Stimulated activated naive CD4-positive, alpha-beta T cell treated with Interleukin-2 at 50 U/mL for 16 hours (primary cell): ENCODE results near the gene PARD3B.

Experiments
- DNase-seq: peaks from one replicate; lab custom pipeline; 2025; lab: John Stamatoyannopoulos, UW

Gene PARD3B

DNA sequence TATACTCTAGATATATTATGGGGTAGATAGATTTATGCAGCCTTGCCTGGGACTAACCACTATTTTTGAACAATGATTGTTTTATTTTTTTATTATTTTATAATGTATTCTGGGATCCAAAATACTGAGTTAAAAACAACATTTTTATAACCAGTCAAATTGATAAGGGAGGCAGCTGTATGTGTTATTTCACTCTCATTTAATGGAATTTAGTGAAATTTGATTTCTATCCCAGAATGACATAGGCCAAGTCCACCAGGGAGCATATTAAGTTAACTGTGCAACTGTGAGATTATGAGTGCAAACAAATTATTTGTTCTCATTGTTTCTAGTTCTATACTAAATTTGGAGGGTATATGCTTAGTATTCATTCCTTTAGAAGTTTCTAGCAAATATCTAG, 583.5 kb downstream of the PARD3B start:
- DNase-seq = no peak

DNA sequence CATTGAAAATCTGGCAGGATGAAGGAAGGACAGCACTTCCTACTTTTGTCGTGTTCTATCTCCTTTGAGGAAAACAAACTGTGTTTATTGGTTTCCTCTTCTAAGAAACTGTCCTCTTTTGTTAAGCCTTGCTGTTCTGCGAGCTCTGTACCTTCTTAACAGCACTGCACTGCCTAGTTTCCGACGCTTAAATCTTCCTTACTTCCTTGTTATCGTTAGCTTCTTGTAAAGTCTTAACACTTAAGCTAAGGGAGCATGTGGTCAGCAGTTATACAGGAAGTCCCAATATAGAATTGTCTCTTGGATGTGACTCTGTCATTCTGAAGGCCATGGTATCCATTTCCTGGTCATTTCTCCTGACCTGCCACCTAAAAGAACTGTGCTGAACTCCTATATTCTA, 584.3 kb downstream of the PARD3B start:
- DNase-seq = no peak

DNA sequence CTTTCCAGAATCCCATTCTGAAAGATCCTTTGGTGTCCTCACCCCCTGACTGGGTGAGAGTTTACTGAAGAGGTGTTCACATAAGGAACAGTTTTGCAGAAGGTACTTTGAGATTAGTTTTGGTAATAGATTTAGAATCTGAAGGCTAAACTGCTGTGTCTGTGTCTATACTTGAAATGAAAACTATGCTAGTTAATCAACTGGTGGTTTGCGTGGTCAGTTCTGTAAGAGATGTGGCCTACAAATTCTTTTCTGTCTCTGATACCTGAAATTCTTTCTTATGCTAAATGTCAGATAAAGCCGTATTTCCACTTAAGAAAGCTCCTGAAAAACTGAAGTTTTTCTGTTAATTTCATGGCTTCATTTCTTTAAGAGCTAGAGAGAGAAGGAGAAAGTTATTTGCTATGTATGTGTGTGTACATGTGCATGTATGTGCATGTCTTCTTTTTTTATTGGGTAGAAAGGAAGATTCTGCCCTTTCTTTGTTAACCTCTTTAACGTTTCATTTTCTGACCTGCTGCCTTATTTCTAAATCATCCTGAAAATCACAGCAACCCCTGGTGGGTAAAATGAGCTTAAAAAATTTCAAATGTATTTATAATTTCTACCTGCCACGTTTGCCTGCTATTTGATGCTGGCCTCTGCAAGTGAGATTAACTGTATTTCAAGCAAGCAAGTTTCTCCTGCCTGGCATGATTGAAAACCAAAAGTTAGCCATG, 585.0 kb downstream of the PARD3B start:
- no peak for DNase-seq

DNA sequence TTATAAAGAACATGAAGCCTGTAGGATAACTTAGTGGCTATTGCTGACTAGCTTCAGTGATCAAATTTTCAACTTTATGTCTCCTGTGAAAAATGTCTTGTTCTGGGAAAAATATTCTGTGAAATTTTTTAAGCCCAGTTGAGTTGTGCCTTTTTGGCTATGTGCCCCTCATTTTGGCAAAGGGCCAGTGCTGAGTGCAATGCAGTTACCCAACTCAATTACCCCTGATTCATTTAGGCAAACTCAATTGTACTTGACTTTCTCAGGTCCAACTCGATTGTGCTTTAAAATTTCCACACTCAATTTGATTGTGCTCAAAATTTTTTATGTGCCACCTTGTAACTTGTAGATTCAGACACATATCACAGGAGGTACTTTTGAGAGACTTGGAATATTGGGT, 588.3 kb downstream of the PARD3B start:
- DNase-seq = no peak

DNA sequence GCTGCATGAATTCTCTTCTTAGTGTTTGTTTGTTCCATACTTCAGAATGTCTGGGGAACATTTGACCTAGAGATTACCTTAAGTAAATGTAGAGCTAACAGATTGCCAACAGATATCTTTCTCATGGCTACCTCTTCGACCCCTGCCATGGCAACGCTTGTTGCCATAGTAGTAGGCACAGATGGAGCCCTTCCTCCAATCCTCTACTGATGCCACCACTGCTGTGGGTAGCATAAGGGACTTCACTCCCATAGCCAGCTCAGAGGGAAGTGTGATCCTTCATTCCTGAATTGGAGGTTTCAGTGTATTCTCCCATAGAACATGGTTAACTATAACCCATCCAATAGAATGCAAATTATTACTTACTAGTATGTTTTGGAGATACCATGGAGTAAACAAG, 593.5 kb downstream of the PARD3B start:
- DNase-seq = no peak

DNA sequence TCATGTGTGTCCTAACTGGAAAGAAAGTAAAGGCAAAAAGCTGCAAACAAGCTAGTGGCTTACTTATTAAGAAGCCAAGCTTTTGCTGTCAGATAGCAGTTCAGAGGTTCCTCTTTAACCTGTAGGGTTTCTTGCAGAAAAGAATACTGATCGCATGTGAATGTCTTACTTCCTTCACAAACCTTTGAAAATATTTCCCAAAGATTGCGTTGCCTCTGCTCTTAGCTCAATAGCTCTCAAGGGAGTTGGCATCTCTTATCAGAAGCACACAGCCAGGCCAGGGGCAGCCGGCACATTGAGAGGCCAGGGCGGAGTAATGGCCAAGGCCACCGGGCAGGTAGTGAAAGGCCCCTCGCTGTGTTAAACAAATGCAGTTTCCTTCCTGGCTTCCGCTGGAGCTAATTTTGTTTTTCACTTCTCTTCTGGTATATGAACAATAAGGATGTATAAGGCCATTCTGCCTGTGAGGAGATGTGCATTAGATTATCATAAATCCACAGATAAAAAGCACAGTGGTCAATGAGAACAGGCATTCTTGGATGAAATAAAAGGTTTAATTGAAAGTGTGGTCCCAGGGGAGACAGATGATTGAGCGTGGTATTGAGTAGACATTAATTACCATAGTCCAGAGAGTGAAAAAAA, 594.7 kb downstream of the PARD3B start:
- DNase-seq = no peak

DNA sequence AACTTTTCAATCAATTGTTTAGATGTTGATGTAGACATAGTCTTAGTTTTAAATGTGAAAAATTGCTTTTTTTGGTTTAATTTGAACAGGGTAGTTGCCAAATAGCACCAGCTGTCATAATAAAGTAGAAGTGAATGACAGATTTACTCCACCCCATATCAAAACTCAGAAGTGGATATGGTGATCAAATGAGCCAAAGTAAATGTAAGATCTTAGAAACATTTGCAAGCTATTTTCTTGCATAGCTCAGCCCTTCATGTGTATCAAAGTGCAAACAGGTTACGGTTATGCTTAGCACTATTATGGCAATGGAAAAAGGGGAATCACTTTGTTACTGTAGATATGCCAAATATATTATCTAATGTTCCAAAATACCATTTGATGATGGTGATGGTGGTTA, 596.1 kb downstream of the PARD3B start:
- no peak for DNase-seq

DNA sequence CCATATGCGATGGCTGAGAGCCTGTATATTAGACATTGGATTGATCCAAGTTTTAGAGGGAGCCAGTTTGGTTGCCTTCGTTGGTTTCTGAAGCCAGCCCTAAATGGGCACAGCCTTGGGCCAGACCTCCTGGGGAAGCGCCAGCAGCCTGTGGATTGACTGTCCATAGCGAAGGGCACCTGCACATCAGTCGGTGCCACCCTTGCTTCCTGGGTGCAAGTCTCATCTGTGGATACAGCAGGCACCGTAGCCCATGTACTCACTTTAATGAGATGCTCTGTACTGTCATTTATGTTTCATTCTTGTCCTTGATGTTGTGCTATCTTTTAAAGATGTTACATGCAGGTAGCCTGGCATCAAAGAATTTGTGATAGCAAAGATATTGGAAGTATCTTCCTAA, 600.6 kb downstream of the PARD3B start:
- no peak for DNase-seq

DNA sequence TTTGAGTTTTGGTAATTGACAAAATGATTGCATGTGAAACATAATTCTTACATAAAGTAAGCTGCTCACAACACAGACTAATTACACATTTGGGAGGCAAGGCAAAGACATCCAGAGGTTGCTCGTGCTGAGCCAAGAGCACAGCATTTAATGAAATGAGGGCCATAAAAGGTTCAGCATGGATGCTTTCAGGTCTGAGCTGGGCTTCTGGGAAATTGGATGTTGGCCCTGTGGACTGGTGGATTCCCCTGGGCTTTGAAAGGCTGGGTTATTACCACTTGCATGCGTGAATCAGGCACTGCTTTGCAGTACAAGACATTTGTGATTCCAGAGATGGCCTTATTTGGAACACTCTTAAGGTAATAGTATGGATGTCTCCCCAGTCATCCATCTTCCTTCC, 603.5 kb downstream of the PARD3B start:
- no peak for DNase-seq

DNA sequence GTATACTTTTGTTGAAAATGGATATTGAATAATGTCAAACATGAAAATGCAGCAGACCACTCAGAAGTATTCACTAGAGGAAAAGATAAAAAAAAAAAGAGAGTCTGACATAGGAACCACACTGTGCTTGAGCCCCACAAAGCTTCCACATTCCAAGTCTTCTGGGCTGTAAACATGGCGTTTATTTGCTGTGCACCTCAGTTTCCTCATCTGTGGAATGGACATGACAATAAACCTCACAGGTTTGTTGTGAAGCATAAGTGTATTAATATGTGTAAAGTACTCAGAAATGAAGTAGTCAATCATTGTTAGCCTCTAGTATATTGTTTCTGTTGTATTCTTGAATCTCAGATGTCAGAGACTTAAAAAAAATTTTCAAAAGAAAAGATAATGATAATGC, 611.2 kb downstream of the PARD3B start:
- no peak for DNase-seq

DNA sequence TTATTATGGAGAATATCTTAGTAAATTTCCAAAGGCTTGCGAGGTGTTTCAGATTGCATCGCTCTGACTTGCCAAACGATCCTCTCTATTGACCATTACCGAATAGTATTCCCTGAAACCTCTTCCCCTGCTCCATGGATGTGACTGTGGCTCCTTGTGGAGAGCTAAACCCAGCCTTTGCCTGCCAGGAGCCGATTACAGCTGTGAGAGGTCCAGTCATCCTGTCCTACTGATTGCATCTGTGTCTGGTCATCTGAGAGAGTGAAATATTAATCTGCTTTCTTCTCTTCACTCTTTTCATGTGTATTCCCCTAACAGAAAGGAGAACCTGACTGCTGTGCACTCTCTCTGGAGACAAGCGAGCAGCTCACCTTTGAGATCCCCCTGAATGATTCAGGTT, 613.1 kb downstream of the PARD3B start:
- DNase-seq = no peak

DNA sequence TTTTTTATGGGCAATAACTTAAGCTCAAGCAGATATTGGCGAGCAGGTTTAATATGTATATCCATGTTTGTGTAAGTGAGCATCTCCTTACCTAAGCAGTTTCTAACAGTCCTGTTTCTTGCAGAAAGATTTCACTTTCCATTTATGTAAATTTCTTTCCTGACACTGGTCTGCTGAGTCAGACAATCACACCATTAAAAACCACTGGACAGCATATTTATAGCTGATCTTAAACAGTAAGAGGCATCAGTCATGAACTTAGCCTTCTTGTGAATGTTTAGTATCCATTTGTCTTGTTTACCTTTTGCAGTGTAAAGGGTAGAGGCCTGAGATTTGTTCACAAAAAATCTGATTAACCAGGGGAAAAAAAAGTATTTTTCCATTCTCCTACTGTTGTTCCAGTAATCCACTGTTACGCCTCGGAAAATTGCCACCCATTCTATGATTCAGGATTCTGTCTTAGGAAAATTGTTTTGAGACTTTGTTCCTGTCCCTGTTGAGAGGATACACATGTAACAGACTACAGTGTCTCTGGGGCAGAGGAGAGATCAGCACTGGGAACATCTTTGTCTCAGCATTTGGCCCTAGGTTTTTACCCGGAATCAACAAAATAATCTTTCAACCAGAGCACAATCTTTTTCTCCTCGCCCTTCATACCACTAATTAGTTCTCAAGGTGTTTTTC, 616.0 kb downstream of the PARD3B start:
- no peak for DNase-seq

DNA sequence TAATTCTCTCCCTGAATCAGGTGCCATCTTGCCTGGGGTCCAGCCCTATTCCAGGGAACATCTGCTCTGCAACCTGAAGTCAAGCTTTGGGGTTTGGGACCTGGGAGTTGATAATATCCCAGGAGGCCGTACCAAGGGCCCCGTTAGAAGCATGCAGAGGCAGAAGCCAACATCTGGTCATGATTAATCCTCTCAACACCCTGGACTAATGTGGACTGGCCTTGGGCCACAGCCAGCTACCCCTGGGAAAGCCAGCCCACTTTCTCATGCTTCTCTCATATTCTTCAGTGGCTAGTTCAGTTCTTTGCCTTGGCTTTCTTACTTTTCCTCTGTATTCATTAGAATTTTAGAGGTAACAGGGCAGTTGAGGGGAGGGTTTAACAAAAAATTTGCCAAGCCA, 621.5 kb downstream of the PARD3B start:
- no peak for DNase-seq

DNA sequence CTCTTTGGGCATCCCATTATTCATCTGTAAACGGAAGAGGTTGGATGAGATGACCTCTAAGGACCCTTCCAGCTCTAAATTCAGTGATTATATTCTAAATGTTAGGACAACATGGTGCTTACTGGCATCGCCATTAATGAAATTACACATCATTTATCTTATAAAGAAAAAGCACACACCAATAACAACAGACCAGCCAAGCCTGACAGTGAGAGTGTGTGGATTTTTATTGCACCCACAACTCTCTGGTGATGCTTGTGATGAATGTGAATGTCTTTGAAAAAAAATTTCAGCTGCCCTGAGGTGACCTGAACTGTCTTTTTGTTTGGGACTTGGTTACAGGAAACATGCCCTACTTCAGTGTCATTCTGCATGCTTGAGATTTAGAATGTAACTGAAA, 623.7 kb downstream of the PARD3B start:
- no peak for DNase-seq

DNA sequence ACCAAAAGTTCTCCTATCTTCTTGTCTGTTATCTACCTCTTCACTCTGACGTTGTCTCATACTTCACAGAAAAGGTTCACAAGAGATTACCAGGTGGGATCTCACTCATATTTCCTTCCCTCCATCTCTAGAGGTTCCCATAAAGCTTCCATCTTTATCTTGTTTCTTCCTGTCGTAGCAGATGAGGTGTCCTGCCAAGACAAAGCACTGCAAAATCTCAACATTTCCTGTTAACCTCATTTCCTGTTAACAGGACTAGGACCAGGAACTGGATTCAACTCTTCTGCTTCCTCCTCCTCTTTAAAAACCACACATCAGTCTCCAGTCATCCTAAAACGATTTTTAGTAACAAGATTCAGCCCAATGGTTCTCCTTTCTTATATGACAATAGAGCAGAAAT, 624.2 kb downstream of the PARD3B start:
- no peak for DNase-seq

DNA sequence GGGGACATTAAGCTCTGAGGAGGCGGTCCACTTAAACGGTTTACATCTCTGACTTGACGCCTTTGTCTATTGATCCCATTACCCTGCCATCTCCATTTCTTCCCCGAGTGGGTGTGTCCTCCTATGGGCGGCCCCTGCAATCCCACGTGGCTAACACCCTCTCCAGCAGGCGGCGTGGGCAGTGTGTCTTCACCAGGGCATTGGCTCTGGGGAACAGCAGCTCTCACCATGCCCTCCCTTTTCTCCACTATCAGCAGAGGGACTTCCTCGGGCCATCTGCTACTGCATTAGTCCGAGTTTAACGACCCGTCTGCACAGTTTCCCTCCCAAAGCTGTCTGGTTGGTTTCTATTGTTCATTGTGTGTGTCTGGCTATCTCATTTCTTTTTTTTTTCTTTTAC, 625.1 kb downstream of the PARD3B start:
- no peak for DNase-seq

DNA sequence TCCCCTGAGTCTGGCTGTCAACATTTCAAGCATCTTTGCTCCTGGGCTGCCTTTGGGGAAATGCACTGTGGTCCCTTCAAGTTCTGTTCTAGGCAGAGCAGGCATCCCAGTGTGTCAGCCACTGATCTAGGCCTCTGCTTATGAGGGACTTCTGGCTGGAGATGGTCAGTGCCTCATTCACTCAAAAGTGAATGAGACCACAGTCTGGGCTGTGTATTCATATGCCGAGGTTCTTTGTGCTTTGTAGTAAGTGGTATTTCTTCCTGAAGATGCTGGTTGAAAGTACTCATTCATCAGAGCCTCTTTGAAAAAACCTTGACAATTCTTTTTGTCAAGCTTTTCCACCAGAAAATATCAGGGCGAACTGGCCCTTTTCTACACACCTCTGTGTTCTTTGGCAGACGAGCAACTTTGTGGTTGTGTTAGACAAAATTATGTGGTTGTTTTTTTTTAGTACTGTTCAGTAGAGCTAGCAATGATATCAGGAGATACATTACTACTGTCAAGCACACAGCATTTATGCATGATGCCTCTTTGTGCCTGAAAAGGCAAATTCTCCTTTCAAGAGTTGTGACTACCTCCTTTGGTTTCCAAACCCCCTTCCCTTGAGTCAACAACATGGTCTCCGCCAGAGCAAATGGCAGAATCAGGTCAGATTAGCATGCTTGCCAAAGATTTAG, 626.1 kb downstream of the PARD3B start:
- no peak for DNase-seq

DNA sequence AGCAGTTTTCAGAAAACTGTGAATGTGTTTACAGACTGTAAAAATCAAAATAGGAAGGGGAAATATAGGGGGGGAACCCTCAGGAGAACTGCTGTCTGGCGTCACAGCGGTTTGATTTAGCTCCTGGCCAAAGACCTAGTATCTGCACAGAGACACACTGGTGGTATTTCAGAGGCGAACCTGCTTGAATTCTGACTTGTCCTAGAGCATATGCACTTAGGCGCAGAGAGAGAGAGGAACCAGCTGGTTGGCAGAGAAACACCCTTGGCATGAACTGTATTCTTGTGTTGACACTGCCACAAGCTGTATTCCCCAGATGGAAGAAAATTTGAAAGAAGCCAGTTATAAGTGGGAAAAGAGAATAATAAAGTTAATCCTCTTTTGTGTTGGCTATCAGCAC, 630.6 kb downstream of the PARD3B start:
- no peak for DNase-seq

DNA sequence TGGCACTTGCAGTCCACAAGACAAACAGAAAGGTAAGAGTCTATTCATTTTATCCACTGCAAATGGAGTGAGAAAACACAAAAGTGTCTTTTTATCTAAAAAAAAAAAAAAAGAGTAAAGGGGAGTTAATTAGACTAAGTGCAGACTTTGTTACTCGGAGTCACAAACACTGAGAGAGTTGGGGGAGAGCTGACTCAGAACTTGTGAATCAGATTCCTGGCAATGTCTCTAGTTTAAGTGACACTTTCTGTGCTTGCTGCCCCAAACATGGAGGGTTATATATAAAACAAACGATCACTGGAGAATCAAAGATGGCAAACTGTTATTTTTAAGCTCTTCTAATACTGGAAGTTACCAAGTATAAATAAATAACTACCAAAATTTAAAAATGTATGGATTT, 631.3 kb downstream of the PARD3B start:
- no peak for DNase-seq

DNA sequence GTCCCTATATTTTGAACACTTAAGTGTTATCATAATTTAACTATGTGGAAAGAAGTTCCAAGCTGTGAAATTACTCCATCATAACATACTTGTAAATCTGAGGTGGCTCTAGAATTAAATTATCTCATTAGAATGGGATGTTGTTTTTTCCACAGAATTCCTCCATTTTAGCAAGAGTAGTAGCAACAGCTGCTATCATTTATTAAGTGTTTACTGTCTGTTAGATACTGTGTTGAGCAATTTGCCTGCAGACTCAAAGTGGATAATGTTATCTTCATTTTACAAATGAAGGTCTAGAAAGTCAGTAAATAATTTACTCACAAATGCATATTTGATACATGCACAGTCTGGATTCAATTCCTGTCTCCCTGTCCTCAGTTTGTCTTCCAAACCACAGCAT, 632.3 kb downstream of the PARD3B start:
- no peak for DNase-seq

DNA sequence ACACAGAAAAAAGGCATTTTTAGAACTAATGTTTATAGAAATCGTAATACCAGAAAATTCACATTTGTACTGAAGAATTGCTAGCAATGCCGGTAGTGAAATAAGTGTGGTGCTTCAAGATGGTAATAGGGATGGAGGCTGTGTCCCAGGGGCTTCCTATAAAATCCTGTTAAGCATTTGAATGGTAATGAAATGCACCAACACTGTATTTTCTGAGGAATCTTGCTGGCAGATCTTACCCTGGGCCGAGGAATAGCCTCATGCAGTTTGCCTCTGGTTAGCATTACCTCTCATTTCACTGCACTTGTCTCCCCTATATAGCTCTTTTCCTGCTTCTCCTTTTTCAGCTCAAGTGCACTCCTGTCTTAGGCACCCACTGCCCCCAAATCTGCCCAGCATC, 635.5 kb downstream of the PARD3B start:
- DNase-seq = no peak

DNA sequence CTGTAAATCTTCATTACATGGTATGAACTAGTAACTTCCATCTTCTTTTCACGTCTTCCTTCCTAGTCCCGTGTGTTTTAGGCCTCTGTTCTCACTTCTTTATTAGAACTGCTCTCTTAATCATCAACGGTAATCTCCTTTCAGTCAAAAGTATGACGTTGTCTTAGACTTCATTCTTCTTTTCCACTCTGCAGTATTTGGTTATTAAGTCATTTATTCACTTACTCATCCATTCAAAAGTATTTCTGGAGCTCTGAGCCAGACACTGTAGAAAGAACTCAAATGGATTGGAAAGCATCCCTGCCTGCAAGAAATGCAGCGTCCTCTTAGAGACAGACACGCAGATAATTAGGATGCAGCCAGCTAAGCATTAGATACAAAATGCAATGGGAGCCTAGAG, 642.5 kb downstream of the PARD3B start:
- no peak for DNase-seq
